ENCODE measurements around the gene JOSD2. TPM values are rescaled to one million over a fixed set of nuclear protein-coding genes. Genes with fewer than 3 reads are reported as not detected.

The JOSD2 gene, protein sequence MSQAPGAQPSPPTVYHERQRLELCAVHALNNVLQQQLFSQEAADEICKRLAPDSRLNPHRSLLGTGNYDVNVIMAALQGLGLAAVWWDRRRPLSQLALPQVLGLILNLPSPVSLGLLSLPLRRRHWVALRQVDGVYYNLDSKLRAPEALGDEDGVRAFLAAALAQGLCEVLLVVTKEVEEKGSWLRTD
- 18.8 TPM for total RNA-seq

DNA sequence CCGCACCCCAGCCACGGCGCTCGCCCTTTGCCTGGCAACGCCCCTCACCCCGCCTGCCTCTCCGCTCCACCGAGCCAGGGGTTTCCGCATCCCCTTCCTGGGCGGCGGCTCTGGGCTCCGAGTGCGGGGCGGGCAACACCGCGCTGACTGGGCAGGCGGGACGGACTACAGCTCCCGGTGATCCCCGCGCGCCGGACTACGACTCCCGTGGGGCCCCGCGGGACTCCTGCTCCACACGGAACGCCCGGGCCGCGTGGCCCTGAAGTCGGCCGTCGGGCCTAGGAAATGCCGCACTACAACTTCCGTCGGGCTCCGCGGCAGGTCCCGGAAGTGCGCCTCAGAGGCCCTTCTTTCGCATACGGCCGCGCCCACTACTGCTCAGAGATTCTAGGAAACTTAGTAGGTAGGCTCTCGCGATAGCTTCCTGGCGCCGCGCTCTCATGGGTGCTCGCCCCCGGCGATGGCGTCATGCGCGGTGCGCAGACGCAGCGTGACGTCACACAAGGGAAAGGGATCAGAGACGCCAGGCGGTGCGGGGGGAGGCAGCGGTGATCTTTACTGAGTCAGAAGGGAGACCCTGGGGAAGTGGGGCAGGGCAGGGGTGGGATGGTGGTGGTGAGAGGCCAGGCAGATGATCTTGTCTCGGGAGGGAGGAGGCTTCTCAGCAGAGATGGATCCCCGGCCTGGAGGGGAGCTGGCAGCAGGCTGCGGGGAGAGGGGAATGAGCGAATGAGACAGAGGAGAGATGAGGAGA, at the start of gene JOSD2:
TSS of gene JOSD2 (minus strand) at position 123 of the 754 bp plus-strand sequence. CDS start 760 bp downstream, outside the sequence.

DNA sequence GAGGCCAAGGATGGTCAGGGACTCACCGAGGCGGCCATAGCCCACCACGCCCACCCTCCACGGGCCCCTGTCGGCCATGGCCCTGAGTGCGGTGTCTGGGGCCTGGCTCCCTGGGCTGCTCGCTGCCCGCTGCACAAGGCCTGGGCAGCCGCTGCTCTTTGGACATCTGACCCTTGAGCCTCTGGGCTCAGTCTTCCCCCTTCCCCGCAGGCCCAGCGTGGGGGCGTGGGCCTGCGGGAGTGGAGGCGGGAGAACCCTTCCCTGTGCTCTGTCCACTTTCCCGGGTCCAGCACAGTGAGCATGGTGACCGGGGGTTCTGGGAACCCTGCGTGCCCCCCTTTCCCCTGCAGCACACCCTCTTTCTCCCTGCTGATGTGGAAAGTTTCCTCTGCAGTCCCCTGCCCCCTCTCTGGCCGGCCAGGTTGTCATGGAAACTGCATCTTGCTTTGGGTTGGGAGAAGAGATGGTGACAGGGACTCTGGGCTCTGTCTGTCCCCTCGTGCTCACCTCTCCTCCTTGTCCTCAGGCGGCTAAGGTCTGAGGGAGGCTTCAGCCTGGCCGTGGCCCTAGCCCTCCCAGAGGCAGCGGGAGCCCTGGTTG, 2.9 kb upstream of the JOSD2 start, which contains the start of gene ASPDH:
TSS of gene ASPDH (minus strand) at position 168 of the 600 bp plus-strand sequence. CDS start at position 78, 90 bp downstream.

DNA sequence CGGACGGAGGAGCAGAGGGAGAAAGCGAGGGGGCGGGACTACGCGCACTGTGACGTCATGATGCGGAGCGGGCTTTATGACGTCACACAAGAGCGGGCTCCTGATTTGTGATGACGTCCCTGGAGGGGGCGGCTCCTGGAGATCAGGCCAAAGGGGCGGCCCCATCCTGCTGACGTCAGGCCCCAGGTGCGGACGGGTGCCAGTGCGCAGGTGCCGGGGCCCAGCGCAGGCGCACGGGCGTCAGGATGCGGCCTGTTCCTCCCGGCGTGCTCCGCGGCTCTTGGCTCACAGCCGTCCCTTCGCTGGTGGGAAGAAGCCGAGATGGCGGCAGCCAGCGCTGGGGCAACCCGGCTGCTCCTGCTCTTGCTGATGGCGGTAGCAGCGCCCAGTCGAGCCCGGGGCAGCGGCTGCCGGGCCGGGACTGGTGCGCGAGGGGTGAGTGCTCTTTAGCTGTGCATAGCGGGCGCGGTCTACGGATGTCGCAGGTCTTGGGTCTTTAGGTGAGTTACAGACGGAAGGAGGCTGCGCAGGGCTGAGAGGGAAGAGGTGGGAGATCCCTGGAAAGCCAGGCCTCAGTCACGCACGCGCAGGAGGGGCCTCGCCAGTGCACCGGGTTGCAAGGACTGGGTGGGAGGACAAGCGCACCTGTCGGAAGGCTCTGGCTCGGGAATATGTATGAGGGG, 34.6 kb downstream of the JOSD2 start, which contains the start of the genes EMC10 and GARIN5A:
TSS of gene EMC10 (plus strand) at position 284 of the 683 bp plus-strand sequence. CDS start at position 322, 38 bp downstream.
TSS of gene GARIN5A (minus strand) at position 625 of the 683 bp plus-strand sequence. CDS start at position 165, 460 bp downstream.

Other genes starting within 250 kb of the JOSD2 start
- 7.8 TPM for gene KCNC3, start 181.8 kb downstream of the JOSD2 start, total RNA-seq
- 6.8 TPM for gene NAPSA, start 145.6 kb downstream of the JOSD2 start, total RNA-seq
- gene NR1H2, start 134.7 kb downstream of the JOSD2 start, total RNA-seq, result 55.1 TPM
- 56.6 TPM for gene POLD1, start 126.8 kb downstream of the JOSD2 start, total RNA-seq
- gene SPIB, start 92.3 kb downstream of the JOSD2 start, total RNA-seq, result 1.5 TPM
- gene MYBPC2, start 78.3 kb downstream of the JOSD2 start, total RNA-seq, result 41.0 TPM
- gene EMC10, start 34.7 kb downstream of the JOSD2 start, total RNA-seq, result 107 TPM
- 4.4 TPM for gene GARIN5A, start 34.3 kb downstream of the JOSD2 start, total RNA-seq
- gene ASPDH, start 2.7 kb upstream of the JOSD2 start, total RNA-seq, result 5.7 TPM
- 35.3 TPM for gene LRRC4B, start 57.2 kb upstream of the JOSD2 start, total RNA-seq
- gene SYT3, start 128.7 kb upstream of the JOSD2 start, total RNA-seq, result 0.76 TPM
- 6.2 TPM for gene C19orf81, start 138.3 kb upstream of the JOSD2 start, total RNA-seq
- gene SHANK1, start 208.6 kb upstream of the JOSD2 start, total RNA-seq, result 10.2 TPM
- gene CLEC11A, start 212.2 kb upstream of the JOSD2 start, total RNA-seq, result 61.6 TPM

All from metanephros (tissue), 1 donor.